Nephron (organoid): ENCODE data around the gene CRPPA.

Source experiments
- H3K27ac Mint-ChIP-seq, 3 experiments: 2 replicates each; pipeline ENCODE4 v1.8.0; 2020; ENCODE audit warnings: mixed read lengths in 3 of 3, mild to moderate bottlenecking in 2 of 3, moderate library complexity in 1 of 3
- H3K27me3 Mint-ChIP-seq: 2 replicates; pipeline ENCODE4 v1.8.0; 2021; ENCODE audit warnings: low read depth, mild to moderate bottlenecking, moderate library complexity, mixed read lengths
- H3K36me3 Mint-ChIP-seq: 2 replicates; pipeline ENCODE4 v1.8.0; 2020; ENCODE audit warnings: low read depth, mixed read lengths
- H3K4me1 Mint-ChIP-seq: 2 replicates; pipeline ENCODE4 v1.8.0; 2020; ENCODE audit warnings: mixed read lengths
- H3K4me3 Mint-ChIP-seq, 3 experiments: 2 replicates each; pipeline ENCODE4 v1.8.0; 2020; ENCODE audit warnings: mild to moderate bottlenecking in 3 of 3, mixed read lengths in 3 of 3, moderate library complexity in 2 of 3
- H3K9me3 Mint-ChIP-seq: 2 replicates; pipeline ENCODE4 v1.8.0; 2020; ENCODE audit warnings: mixed read lengths
- CTCF ChIP-seq, 3 experiments: fragments of 200-600 bp; sonication (generic); IDR thresholded peaks; one replicate each; pipeline ENCODE4 v1.5.0; 2021; ENCODE audit warnings: antibody characterized with exemption in 3 of 3; ENCODE audit not compliant: unreplicated experiment in 3 of 3

CRPPA gene

GRCh38 chr7:16416289-16417282 lies 4.8 kb downstream of the CRPPA start:
- no peaks in the 10 kb centered on the region for H3K27me3 Mint-ChIP-seq
- no peak overlapping the region for H3K4me3 Mint-ChIP-seq
- peaks cover 43% of the 10 kb centered on the region for H3K4me1 Mint-ChIP-seq
- H3K27ac Mint-ChIP-seq: no peak overlapping the region
- TF ChIP-seq CTCF (IDR thresholded peaks at IDR 0.05; ENCODE audit: unreplicated experiment in 3 of 3): no peak
- H3K9me3 Mint-ChIP-seq: no peaks in the 10 kb centered on the region
- no peaks in the 10 kb centered on the region for H3K36me3 Mint-ChIP-seq

- Mint-ChIP-seq H3K9me3 (no peaks in the 10 kb centered on the region), H3K36me3 (no peaks in the 10 kb centered on the region), H3K27me3 (peaks cover 3% of the 10 kb centered on the region), H3K27ac (peak overlapping the region; percentile 2 to 75 (median 41)), H3K4me3 (no peak overlapping the region), H3K4me1 (peaks cover 28% of the 10 kb centered on the region)
- no peak for TF ChIP-seq CTCF (IDR thresholded peaks at IDR 0.05; ENCODE audit: unreplicated experiment in 3 of 3)
These were observed 8.8 kb downstream of the CRPPA start for GRCh38 chr7:16412274-16413254.

- no peak overlapping the region for H3K27ac Mint-ChIP-seq
- H3K4me3 Mint-ChIP-seq: no peak overlapping the region
- H3K9me3 Mint-ChIP-seq: no peaks in the 10 kb centered on the region
- TF ChIP-seq CTCF (IDR thresholded peaks at IDR 0.05; ENCODE audit: unreplicated experiment in 3 of 3): no peak
- H3K27me3 Mint-ChIP-seq: peaks cover 3% of the 10 kb centered on the region
- H3K36me3 Mint-ChIP-seq: no peaks in the 10 kb centered on the region
- peaks cover 28% of the 10 kb centered on the region for H3K4me1 Mint-ChIP-seq
These were observed 9.9 kb downstream of the CRPPA start for GRCh38 chr7:16411391-16411790.

GRCh38 chr7:16409777-16410176 lies 11.6 kb downstream of the CRPPA start:
- TF ChIP-seq CTCF (IDR thresholded peaks at IDR 0.05; ENCODE audit: unreplicated experiment in 3 of 3): no peak
- no peaks in the 10 kb centered on the region for H3K36me3 Mint-ChIP-seq
- H3K27me3 Mint-ChIP-seq: peaks cover 3% of the 10 kb centered on the region
- H3K4me1 Mint-ChIP-seq: peaks cover 28% of the 10 kb centered on the region
- H3K4me3 Mint-ChIP-seq: no peak overlapping the region
- no peaks in the 10 kb centered on the region for H3K9me3 Mint-ChIP-seq
- H3K27ac Mint-ChIP-seq: no peak overlapping the region

- H3K9me3 Mint-ChIP-seq: peaks cover 26% of the 10 kb centered on the region
- no peaks in the 10 kb centered on the region for H3K27me3 Mint-ChIP-seq
- no peak for TF ChIP-seq CTCF (IDR thresholded peaks at IDR 0.05; ENCODE audit: unreplicated experiment in 3 of 3)
- H3K27ac Mint-ChIP-seq: no peak overlapping the region
- no peak overlapping the region for H3K4me3 Mint-ChIP-seq
- H3K4me1 Mint-ChIP-seq: no peaks in the 10 kb centered on the region
- peaks cover 37% of the 10 kb centered on the region for H3K36me3 Mint-ChIP-seq
These were observed 16.7 kb downstream of the CRPPA start for GRCh38 chr7:16404636-16405035.
